ENCODE data around the gene CERK. TPM values are rescaled to one million over a fixed set of nuclear protein-coding genes. Genes with fewer than 3 reads are reported as not detected.

The CERK gene
- total and polyA plus RNA-seq, 2 of the 13 experiments (the other 11 are each of a cell fraction or from before 2014, with no cell fraction given), result 40.3 to 41.9 TPM

- TF ChIP-seq ZNF230 (CRISPR knock-in tag; IDR thresholded peaks at IDR 0.05) (no peak), IRF1 (CRISPR knock-in tag; IDR thresholded peaks at IDR 0.05; ENCODE audit: low read depth) (no peak), ZBTB26 (CRISPR knock-in tag; IDR thresholded peaks at IDR 0.05; ENCODE audit: borderline replicate concordance) (no peak), GTF3A (CRISPR knock-in tag; conservative IDR thresholded peaks at IDR 0.05) (no peak), ZSCAN22 (CRISPR knock-in tag; IDR thresholded peaks at IDR 0.05) (no peak), NFIB (CRISPR knock-in tag; IDR thresholded peaks at IDR 0.05; ENCODE audit: borderline replicate concordance) (peak; percentile 92; the same call in 1 of the 2 replicates), WIZ (CRISPR knock-in tag; IDR thresholded peaks at IDR 0.05) (no peak)
- TF ChIP-seq, protein P1, sequence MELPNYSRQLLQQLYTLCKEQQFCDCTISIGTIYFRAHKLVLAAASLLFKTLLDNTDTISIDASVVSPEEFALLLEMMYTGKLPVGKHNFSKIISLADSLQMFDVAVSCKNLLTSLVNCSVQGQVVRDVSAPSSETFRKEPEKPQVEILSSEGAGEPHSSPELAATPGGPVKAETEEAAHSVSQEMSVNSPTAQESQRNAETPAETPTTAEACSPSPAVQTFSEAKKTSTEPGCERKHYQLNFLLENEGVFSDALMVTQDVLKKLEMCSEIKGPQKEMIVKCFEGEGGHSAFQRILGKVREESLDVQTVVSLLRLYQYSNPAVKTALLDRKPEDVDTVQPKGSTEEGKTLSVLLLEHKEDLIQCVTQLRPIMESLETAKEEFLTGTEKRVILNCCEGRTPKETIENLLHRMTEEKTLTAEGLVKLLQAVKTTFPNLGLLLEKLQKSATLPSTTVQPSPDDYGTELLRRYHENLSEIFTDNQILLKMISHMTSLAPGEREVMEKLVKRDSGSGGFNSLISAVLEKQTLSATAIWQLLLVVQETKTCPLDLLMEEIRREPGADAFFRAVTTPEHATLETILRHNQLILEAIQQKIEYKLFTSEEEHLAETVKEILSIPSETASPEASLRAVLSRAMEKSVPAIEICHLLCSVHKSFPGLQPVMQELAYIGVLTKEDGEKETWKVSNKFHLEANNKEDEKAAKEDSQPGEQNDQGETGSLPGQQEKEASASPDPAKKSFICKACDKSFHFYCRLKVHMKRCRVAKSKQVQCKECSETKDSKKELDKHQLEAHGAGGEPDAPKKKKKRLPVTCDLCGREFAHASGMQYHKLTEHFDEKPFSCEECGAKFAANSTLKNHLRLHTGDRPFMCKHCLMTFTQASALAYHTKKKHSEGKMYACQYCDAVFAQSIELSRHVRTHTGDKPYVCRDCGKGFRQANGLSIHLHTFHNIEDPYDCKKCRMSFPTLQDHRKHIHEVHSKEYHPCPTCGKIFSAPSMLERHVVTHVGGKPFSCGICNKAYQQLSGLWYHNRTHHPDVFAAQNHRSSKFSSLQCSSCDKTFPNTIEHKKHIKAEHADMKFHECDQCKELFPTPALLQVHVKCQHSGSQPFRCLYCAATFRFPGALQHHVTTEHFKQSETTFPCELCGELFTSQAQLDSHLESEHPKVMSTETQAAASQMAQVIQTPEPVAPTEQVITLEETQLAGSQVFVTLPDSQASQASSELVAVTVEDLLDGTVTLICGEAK (IDR thresholded peaks at IDR 0.05), result 0 out of 2 replicates have a peak, but pooled peaks have one; percentile 3
- TF ChIP-seq, protein P1 (CRISPR knock-in tag; IDR thresholded peaks at IDR 0.05), result no peak; the same call in 1 of the 2 replicates
- TF ChIP-seq, protein P2, sequence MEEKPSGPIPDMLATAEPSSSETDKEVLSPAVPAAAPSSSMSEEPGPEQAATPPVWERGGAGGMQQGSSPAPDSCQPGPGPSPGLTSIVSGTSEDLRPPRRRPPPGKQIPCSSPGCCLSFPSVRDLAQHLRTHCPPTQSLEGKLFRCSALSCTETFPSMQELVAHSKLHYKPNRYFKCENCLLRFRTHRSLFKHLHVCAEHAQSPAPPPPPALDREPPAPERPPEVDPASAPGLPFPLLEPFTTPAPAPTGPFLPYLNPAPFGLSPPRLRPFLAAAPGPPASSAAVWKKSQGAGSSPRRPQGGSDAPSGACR (CRISPR knock-in tag; IDR thresholded peaks at IDR 0.05), result peak; percentile 88; the same call in 1 of the 2 replicates
- TF ChIP-seq, protein P3, sequence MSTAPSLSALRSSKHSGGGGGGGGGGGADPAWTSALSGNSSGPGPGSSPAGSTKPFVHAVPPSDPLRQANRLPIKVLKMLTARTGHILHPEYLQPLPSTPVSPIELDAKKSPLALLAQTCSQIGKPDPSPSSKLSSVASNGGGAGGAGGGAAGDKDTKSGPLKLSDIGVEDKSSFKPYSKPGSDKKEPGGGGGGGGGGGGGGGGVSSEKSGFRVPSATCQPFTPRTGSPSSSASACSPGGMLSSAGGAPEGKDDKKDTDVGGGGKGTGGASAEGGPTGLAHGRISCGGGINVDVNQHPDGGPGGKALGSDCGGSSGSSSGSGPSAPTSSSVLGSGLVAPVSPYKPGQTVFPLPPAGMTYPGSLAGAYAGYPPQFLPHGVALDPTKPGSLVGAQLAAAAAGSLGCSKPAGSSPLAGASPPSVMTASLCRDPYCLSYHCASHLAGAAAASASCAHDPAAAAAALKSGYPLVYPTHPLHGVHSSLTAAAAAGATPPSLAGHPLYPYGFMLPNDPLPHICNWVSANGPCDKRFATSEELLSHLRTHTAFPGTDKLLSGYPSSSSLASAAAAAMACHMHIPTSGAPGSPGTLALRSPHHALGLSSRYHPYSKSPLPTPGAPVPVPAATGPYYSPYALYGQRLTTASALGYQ (CRISPR knock-in tag; IDR thresholded peaks at IDR 0.05), result no peak
- TF ChIP-seq, protein P4, sequence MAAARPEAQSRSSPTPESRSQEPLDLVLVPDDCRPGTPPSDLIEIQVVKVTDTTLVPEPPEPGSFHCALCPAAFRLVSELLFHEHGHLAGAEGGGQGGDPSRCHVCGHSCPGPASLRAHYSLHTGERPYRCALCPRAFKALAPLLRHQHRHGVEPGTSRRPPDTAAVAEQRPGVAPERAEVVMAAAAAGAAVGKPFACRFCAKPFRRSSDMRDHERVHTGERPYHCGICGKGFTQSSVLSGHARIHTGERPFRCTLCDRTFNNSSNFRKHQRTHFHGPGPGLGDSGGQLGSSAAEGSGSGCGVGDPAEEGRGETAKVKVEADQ (CRISPR knock-in tag; IDR thresholded peaks at IDR 0.05; ENCODE audit: borderline replicate concordance), result no peak
Measured at GRCh38 chr22:46638601-46639431, 99.2 kb downstream of the CERK start (continued).

Measured in HepG2 (cell line).